DMS53 treated with DMSO at 0.1 percent for 48 hours (cell line): ENCODE data around the gene SLC25A34.

Source experiments
- DNase-seq: peaks from one replicate; lab custom pipeline; 2025; ENCODE audit not compliant: unreplicated experiment; lab: John Stamatoyannopoulos, UW

The SLC25A34 gene

GRCh38 chr1:15712168-15712567, 23.9 kb upstream of the SLC25A34 start:
- no peak for DNase-seq

DNA sequence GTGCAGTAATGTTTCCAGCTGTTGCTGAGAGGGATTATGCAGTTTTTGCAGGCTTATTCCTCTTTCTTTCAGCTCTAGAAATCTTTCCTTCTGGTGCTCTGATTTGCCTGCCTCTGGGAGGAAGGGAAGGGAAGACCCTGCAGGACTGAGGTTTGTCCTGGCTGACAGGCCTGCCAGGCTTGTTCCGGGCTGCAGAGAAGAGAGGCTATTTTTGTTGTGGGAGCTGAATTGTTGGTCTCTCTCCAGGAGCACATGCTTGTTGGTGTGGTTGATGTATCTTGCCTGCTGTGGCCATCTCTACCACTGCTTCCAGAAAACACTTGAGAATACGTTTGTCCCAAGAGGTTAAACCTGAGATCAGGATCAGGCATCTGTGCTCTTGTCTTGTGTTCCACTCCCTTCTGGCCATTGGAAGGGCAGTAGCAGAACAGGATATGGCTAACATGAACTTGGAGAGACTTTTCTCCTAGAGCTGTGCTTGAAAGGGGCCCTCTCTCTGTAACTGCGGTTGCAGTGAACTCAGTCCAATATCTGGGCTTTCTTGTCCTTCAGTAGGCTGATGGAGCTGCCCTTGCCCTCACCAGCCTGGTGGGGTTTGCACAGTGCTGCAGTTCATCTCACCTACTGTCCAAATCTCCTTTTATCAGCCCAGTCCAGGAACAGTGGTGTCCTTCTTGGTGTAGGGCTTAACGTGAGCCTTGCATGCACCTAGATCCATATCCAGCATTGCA, 21.5 kb upstream of the SLC25A34 start:
- DNase-seq, result no peak

GRCh38 chr1:15717418-15718125, 18.5 kb upstream of the SLC25A34 start:
- no peak for DNase-seq

DNA sequence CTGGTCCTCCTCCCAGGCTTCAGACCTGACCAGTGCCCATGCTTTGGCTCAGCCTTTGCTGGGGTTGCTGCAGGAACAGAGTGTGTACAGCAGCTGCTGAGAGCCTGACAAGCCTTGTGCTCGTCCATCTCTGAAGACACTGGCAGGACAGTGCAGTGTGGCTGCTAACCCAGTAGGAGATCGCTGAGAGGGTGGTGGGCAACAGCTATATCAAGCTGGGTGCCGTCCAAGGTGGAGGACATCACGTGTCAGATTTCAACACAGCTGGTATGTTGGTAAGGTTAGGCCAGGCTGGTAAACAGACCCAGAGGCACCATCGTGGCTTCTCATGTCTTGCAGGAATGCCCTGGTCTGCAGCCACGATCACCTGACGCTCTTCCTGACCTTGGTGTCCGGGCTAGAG, 17.9 kb upstream of the SLC25A34 start:
- no peak for DNase-seq

- no peak for DNase-seq
Observed at GRCh38 chr1:15719381-15720120, 16.5 kb upstream of the SLC25A34 start.

- DNase-seq, result no peak
Observed at GRCh38 chr1:15720861-15721260, 15.2 kb upstream of the SLC25A34 start.

DNA sequence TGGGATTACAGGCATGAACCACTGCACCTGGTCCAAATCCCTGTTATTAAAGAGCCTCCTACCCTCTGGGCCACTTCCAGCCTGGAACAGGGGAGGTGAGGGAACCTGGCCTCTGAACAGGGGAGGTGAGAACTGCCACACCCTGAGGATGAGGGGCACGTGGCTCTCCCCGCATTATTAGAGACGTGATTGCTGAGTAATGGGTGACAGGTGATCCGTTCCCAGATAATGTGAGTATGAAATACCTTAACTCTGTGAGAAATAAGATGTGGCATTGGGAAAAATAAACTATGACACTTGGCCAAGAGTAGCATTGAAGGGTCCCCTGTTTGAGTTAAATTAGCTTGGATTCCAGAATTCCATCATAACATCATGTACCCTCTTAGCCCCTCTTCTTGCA, 13.6 kb upstream of the SLC25A34 start:
- DNase-seq, result no peak

DNA sequence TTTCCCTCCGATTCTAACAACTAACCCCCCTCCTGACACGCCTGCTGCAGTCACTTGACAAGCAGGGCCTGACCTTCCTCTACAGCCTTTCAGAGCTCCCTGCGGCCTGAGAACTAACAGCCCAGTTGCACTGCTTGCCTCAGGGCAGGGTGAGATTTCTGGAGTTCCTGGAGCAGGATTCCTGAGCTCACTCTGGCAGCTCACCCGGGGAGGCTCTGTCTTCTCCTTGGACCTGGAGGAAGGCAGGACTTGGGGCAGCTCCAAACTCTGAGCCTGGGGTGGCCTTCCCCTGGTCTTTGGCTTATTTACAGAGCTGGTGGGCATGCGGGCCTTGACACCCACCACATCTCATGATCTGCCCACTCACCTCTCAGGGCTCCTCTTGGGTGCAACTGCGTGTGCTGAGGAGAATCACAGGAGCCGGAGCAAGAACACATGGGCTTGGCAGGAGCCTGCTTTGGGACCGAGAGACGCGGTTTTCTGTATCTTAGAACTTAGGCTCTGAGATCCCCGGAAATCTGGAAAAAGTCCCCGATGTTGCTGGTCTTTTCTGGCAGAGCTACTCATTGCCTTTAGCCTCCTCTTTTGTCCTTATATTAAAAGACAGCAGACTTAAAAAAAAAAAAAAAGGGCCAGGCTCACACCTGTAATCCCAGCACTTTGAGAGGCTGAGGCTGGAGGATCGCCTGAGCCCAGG, 13.1 kb upstream of the SLC25A34 start:
- no peak for DNase-seq

GRCh38 chr1:15723631-15724246, 12.3 kb upstream of the SLC25A34 start:
- no peak for DNase-seq

GRCh38 chr1:15724949-15725880, 10.8 kb upstream of the SLC25A34 start:
- DNase-seq, result no peak

DNA sequence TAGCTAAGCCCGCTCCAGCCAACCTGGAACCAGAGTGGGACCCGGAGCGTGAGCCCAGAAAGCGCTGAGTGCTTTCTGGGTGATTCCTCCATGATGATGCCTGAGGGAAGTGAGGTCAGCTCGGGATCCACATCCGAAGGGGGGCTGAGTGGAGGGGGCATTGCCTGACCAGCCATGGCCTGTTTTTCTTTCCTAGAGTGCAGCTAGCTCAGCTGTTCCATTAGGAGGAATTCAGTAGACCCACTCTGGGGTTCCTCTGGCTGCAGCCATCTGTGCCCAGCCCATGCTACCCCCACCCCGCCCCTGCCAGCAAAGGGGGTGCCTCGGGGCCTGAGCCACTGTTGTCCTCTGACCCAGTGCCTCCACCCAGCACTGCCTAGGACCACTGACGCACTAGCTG, 9.6 kb upstream of the SLC25A34 start:
- DNase-seq, result no peak

DNA sequence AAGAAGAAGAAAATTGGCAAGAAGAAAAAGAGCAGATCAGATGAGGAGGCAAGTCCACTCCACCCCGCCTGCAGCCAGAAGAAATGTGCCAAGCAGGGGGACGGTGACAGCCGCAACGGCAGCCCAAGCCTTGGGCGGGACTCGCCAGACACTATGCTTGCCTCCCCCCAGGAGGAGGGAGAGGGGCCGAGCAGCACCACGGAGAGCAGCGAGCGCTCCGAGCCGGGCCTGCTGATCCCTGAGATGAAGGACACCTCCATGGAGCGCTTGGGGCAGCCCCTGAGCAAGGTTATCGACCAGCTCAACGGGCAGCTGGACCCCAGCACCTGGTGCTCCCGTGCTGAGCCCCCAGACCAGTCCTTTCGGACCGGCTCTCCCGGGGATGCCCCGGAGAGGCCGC, 9.0 kb upstream of the SLC25A34 start:
- DNase-seq, result no peak

GRCh38 chr1:15727424-15727823, 8.6 kb upstream of the SLC25A34 start:
- no peak for DNase-seq

DNA sequence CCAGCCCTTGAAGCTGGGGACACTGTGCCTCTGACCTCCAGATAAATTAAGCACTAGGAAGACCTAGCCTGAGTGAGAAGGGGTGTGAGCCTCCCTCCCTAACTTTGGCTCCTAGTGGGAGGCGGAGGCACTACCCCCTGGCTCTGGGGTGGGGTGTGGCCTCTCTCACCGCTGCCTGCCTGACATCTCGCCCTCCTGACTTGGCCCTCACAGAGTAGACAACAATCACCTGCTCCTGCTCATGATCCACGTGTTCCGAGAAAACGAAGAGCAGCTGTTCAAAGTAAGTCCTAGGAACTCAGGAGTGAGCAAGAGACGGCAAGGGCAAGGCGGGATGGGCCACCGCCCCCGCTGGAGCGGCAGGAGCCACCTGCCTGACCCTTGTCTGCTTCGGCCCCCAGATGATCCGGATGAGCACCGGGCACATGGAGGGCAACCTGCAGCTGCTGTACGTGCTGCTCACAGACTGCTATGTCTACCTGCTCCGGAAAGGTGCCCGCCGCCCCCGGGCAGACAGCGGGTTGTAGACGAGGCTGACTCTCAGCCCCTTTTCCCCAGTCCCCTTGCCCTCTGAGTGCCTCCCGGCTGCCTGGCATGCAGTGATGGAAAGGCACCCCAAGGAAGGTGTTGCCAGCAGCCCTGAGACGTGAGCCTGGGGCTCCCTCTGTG, 8.1 kb upstream of the SLC25A34 start:
- no peak for DNase-seq

DNA sequence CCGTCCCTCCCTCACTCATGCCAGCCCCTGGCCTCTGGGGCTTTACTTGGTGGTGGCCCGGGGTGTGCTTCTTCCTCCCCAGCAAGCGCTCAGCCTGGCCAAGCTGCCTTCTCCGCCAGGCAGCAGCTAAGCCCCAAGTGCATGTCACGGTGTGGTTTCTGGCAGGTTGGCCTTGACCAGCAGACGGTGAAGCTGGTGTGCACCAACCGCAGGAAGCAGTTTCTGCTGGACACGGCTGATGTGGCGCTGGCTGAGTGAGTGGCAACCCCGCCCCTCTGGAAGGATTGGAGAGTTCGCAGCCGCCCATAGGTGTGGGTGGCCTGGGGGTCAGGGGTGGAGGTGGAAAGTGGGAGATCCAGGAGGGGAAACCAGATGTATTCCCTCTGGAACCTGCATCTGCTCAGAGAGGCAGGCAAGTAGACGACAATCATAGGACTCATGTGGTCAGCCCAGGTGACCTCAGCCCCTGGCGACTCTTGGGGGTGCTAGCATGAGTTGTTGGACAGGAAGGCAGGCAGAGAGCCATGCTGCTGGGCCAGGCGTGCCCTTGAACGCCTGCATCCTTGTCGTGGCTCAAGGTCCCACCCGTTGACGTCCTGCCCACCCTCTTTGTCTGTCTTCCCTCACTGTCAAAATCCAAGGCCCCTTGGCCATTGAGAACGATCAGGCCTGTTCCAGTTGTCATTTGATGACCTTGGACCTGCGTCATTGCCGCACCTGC, 7.0 kb upstream of the SLC25A34 start:
- DNase-seq, result no peak

DNA sequence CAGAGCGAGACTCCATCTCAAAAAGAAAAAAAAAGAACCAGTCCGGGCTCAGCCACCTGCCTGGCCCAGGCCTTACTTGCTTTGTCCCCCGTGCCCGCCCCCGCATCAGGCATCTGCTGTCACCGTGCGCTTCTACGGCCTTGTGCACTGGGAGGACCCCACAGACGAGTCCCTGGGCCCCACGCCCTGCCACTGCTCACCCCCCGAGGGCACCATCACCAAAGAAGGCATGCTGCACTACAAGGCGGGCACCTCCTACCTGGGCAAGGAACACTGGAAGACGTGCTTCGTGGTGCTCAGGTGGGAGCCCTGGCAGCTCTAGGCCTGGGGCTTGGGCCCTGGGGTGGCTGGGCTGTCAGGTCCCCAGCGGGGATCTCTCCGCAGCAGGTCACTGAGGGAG, 5.6 kb upstream of the SLC25A34 start:
- no peak for DNase-seq

DNA sequence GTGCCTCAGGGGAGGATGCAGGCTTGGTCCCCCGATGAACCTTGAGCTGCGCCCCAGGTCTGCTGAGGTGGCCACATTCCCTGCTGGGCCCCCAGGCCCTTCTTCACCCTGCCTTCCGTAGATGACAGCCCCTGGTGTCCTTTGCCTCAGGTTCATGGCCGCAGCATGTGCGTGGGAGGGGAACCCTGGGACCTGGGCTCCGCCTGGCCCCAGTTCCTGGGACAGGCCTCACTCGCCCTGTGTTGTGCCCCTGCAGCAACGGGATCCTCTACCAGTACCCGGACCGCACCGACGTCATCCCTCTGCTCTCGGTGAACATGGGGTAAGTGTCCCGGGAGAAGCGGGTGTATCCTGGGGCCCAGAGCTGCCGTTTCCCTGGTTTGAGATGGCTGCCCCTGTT, 5.1 kb upstream of the SLC25A34 start:
- DNase-seq, result no peak

GRCh38 chr1:15731735-15732685, 4.0 kb upstream of the SLC25A34 start:
- DNase-seq, result no peak
